GM23248 (cell line): Measurements from ENCODE around the gene TGFBR1.

ENCODE experiments used
- EZH2 ChIP-seq: fragments of 200-600 bp; sonication (generic); IDR thresholded peaks from 2 replicates; pipeline ENCODE4 v1.6.1; 2018; ENCODE audit warnings: antibody characterized with exemption, mild to moderate bottlenecking; ENCODE audit not compliant: insufficient read depth, poor library complexity, severe bottlenecking
- EZH2phosphoT487 ChIP-seq: fragments of 200-600 bp; sonication (generic); IDR thresholded peaks from 2 replicates; pipeline ENCODE4 v1.6.1; 2018; ENCODE audit warnings: antibody characterized with exemption, moderate library complexity, mild to moderate bottlenecking, low read depth; ENCODE audit not compliant: insufficient read depth

DNA sequence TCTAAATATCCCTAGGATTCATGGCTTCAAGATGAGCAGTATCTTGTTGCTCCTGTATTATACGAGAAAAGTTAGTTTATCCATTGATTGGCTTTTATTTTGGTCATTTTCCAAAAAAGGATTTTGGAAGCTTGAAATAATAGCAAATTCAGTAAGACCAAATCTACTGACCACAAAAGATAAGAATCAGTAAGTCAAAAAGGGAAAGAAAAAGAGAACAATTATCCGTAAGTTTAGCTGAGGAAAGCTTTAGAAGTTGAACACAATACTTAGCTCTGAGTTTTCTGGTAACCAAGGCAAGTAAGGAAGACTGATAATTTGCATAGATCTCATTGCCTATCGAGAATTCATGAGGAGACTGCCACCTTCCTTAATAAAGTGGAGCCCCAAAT, 9.1 kb downstream of the TGFBR1 start:
- no peak for TF ChIP-seq EZH2
- no peak for TF ChIP-seq EZH2phosphoT487
